Right lung (tissue), 5 donors: Measurements from ENCODE around the gene CDKAL1. TPM values are rescaled to one million over a fixed set of nuclear protein-coding genes. Genes with fewer than 3 reads are reported as not detected.

Source experiments
- DNase-seq, 2 donors: peaks; one replicate each; pipeline ENCODE4 v3.0.0-alpha.2; 2013
- polyA plus RNA-seq, 5 donors: library from polyadenylated mRNA; unstranded; fragments of 120-200 nt; gene quantifications; one replicate each; pipeline versions ENCODE4 v1.2.1 to v1.2.3, GENCODE V29; 2013; ENCODE audit warnings: inconsistent platforms in 1 of 5, low replicate concordance in 1 of 5; ENCODE audit not compliant: insufficient read length in 5 of 5, insufficient read depth in 1 of 5

The CDKAL1 gene
- polyA plus RNA-seq, 5 donors = 15.1 to 19.5 (median 18.2) TPM

GRCh38 chr6:21135484-21136013 is 601.3 kb downstream of the CDKAL1 start:
- DNase-seq = no peak

GRCh38 chr6:21137700-21138335 is 603.6 kb downstream of the CDKAL1 start:
- no peak for DNase-seq

GRCh38 chr6:21138336-21139069 is 604.2 kb downstream of the CDKAL1 start:
- no peak for DNase-seq

GRCh38 chr6:21140966-21141365 is 606.7 kb downstream of the CDKAL1 start:
- DNase-seq = no peak

- no peak for DNase-seq
Observed at GRCh38 chr6:21141616-21142303, 607.5 kb downstream of the CDKAL1 start.

GRCh38 chr6:21142741-21143140 is 608.5 kb downstream of the CDKAL1 start:
- peak; percentile 69 to 74 for DNase-seq

GRCh38 chr6:21143645-21144044 is 609.4 kb downstream of the CDKAL1 start:
- no peak for DNase-seq

GRCh38 chr6:21144928-21145327 is 610.7 kb downstream of the CDKAL1 start:
- DNase-seq = no peak

- DNase-seq = no peak
Observed at GRCh38 chr6:21147995-21148394, 613.7 kb downstream of the CDKAL1 start.

GRCh38 chr6:21149470-21149869 is 615.2 kb downstream of the CDKAL1 start:
- no peak for DNase-seq

- DNase-seq = no peak
Observed at GRCh38 chr6:21150667-21151066, 616.4 kb downstream of the CDKAL1 start.

GRCh38 chr6:21151119-21151518 is 616.9 kb downstream of the CDKAL1 start:
- DNase-seq = no peak

GRCh38 chr6:21151530-21151929 is 617.3 kb downstream of the CDKAL1 start:
- no peak for DNase-seq

GRCh38 chr6:21157186-21157929 is 623.1 kb downstream of the CDKAL1 start:
- no peak for DNase-seq

- DNase-seq = no peak
Observed at GRCh38 chr6:21158149-21158548, 623.9 kb downstream of the CDKAL1 start.

GRCh38 chr6:21158873-21159272 is 624.6 kb downstream of the CDKAL1 start:
- DNase-seq = no peak

- DNase-seq = no peak
Observed at GRCh38 chr6:21159465-21159864, 625.2 kb downstream of the CDKAL1 start.

GRCh38 chr6:21161707-21162106 is 627.5 kb downstream of the CDKAL1 start:
- no peak for DNase-seq

GRCh38 chr6:21163110-21163837 is 629.0 kb downstream of the CDKAL1 start:
- no peak for DNase-seq

GRCh38 chr6:21163838-21164180 is 629.6 kb downstream of the CDKAL1 start:
- DNase-seq = no peak

GRCh38 chr6:21164768-21165326 is 630.6 kb downstream of the CDKAL1 start:
- no peak for DNase-seq
